ENCODE data around the gene CACNG4. TPM values are rescaled to one million over a fixed set of nuclear protein-coding genes. Genes with fewer than 3 reads are reported as not detected.

CACNG4 gene
- total RNA-seq, 3 donors from 2014 or later = 0.07 to 0.47 (median 0.26) TPM

- TF ChIP-seq, protein P1, sequence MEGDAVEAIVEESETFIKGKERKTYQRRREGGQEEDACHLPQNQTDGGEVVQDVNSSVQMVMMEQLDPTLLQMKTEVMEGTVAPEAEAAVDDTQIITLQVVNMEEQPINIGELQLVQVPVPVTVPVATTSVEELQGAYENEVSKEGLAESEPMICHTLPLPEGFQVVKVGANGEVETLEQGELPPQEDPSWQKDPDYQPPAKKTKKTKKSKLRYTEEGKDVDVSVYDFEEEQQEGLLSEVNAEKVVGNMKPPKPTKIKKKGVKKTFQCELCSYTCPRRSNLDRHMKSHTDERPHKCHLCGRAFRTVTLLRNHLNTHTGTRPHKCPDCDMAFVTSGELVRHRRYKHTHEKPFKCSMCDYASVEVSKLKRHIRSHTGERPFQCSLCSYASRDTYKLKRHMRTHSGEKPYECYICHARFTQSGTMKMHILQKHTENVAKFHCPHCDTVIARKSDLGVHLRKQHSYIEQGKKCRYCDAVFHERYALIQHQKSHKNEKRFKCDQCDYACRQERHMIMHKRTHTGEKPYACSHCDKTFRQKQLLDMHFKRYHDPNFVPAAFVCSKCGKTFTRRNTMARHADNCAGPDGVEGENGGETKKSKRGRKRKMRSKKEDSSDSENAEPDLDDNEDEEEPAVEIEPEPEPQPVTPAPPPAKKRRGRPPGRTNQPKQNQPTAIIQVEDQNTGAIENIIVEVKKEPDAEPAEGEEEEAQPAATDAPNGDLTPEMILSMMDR (IDR thresholded peaks at IDR 0.05) = no peak
- Histone ChIP-seq H3K9me3 (no peaks in the 10 kb centered on the region), H3K36me3 (ENCODE audit: low read depth) (no peaks in the 10 kb centered on the region), H3K4me3 (no peak overlapping the region), H3K4me1 (ENCODE audit: low read depth) (no peaks in the 10 kb centered on the region)
- ATAC-seq = no peak
- intact Hi-C loops (cut with DNase I, micrococcal nuclease) = no loop called here
- no peak for DNase-seq
These were observed 116.3 kb downstream of the CACNG4 start for GRCh38 chr17:67080804-67081203.

GRCh38 chr17:67082107-67082506 lies 117.6 kb downstream of the CACNG4 start:
- no peak for DNase-seq
- intact Hi-C loops (cut with DNase I, micrococcal nuclease) = no loop called here
- peak; percentile 22 for ATAC-seq
- Histone ChIP-seq H3K36me3 (ENCODE audit: low read depth) (no peaks in the 10 kb centered on the region), H3K9me3 (no peaks in the 10 kb centered on the region), H3K4me1 (ENCODE audit: low read depth) (no peaks in the 10 kb centered on the region), H3K4me3 (no peak overlapping the region)
- TF ChIP-seq, protein P1 (IDR thresholded peaks at IDR 0.05) = no peak

Other genes with a start within 250 kb of the CACNG4 start
- gene CACNG5, start 129.6 kb upstream of the CACNG4 start, total RNA-seq = under 1 TPM in 1 of 3 donors, not detected in 2; 0.44 TPM
- not detected for gene CACNG1, start 79.8 kb downstream of the CACNG4 start, total RNA-seq

Measured in mucosa of descending colon (tissue), 3 donors.